ENCODE measurements around the gene ARHGEF11.

ARHGEF11 gene

GRCh38 chr1:156959414-156959813 lies 86.1 kb downstream of the ARHGEF11 start:
- no peak for DNase-seq (ENCODE audit: low spot score)
- TF ChIP-seq, protein P1, sequence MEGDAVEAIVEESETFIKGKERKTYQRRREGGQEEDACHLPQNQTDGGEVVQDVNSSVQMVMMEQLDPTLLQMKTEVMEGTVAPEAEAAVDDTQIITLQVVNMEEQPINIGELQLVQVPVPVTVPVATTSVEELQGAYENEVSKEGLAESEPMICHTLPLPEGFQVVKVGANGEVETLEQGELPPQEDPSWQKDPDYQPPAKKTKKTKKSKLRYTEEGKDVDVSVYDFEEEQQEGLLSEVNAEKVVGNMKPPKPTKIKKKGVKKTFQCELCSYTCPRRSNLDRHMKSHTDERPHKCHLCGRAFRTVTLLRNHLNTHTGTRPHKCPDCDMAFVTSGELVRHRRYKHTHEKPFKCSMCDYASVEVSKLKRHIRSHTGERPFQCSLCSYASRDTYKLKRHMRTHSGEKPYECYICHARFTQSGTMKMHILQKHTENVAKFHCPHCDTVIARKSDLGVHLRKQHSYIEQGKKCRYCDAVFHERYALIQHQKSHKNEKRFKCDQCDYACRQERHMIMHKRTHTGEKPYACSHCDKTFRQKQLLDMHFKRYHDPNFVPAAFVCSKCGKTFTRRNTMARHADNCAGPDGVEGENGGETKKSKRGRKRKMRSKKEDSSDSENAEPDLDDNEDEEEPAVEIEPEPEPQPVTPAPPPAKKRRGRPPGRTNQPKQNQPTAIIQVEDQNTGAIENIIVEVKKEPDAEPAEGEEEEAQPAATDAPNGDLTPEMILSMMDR (conservative IDR thresholded peaks at IDR 0.05; ENCODE audit: low read depth) = no peak
- CTCF ChIA-PET = interaction anchor here (0.7 to 1.0 kb wide), 2 partner anchors 27 to 32 kb away, joined by 3 read pairs; no protein-coding TSS in a partner anchor
- no peak overlapping the region for H3K27ac ChIP-seq
- POLR2A ChIA-PET (ENCODE audit: low non-redundant PET) = no interaction called here

GRCh38 chr1:156958247-156958714 lies 87.3 kb downstream of the ARHGEF11 start:
- TF ChIP-seq, protein P1 (conservative IDR thresholded peaks at IDR 0.05; ENCODE audit: low read depth) = no peak
- no peak overlapping the region for H3K27ac ChIP-seq
- POLR2A ChIA-PET (ENCODE audit: low non-redundant PET) = no interaction called here
- CTCF ChIA-PET = interaction anchor here (1.0 to 1.2 kb wide), 2 partner anchors 9 to 30 kb away, joined by 3 to 5 read pairs; no protein-coding TSS in a partner anchor
- DNase-seq (ENCODE audit: low spot score) = no peak

GRCh38 chr1:156957634-156958033 lies 87.9 kb downstream of the ARHGEF11 start:
- DNase-seq (ENCODE audit: low spot score) = no peak
- POLR2A ChIA-PET (ENCODE audit: low non-redundant PET) = no interaction called here
- CTCF ChIA-PET = interaction anchor here (0.7 to 1.2 kb wide), 3 partner anchors 8 to 30 kb away, joined by 3 to 5 read pairs (median 5); no protein-coding TSS in a partner anchor
- no peak overlapping the region for H3K27ac ChIP-seq
- TF ChIP-seq, protein P1 (conservative IDR thresholded peaks at IDR 0.05; ENCODE audit: low read depth) = no peak

DNA sequence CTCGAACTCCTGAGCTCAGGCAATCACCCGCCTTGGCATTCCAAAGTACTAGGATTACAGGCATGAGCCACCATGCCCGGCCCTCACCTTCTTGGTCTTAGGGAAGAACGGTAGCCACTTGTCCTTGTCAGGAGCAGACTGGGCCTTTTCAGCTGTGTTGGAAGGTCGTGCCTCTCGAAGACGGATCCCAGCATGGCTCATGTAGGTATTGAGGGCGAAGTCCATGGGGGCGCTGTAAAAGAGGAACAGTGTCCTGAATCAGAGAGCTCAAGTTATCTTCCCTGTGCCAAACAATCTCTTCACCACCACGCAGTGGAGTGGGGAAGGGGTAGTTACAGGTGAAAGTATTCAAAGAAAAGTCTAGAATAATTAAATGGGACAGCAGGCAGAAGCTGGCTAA lies 89.2 kb downstream of the ARHGEF11 start:
- ChIA-PET CTCF (interaction anchor here (1.1 kb wide), 1 partner anchor 9 kb away, joined by 4 read pairs; no protein-coding TSS in a partner anchor), POLR2A (ENCODE audit: low non-redundant PET) (no interaction called here)
- DNase-seq (ENCODE audit: low spot score) = no peak
- no peak overlapping the region for H3K27ac ChIP-seq
- TF ChIP-seq, protein P1 (conservative IDR thresholded peaks at IDR 0.05; ENCODE audit: low read depth) = no peak

DNA sequence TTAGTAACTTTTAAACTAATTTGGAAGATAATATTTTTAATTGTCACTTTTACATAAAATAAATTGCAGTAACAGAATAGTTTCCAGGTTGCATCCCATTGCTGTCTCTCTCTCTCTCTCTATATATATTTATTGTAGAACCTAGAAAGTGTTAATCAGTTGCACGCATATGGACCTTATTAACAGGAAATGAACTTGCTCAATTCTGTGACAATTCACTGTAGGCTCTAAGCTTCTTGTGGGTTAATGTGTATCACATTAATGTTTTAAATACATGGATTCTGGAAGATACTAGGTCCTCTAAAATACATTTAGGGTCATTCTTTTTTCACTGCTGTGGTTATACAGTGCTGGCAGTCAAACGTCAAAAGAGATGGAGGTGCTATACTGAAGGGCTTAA lies 92.0 kb downstream of the ARHGEF11 start:
- CTCF ChIA-PET = interaction anchor here (1.6 kb wide), 1 partner anchor 43 kb away, joined by 4 read pairs; no protein-coding TSS in a partner anchor
- TF ChIP-seq, protein P1 (conservative IDR thresholded peaks at IDR 0.05; ENCODE audit: low read depth) = no peak
- no peak overlapping the region for H3K27ac ChIP-seq
- no peak for DNase-seq (ENCODE audit: low spot score)
- POLR2A ChIA-PET (ENCODE audit: low non-redundant PET) = no interaction called here

DNA sequence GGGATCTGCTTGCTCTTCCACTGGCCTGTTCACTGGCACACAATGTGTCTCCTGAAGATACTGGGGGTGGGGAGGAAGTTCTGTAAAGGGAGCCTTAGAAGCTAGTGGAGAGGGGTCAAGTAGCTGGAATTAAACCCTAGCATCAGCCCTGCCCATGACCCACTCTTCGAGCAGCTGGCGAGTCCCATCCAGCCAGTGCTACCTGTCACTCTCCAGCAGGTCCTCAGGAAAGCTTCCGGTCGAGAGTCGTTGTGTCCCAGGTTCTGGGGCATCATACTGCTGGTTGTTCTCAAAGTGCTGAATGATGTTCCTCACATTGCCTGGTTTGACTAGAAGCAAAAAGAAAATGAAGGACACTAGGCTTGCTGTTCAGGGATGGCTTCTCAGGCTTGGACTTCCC lies 94.2 kb downstream of the ARHGEF11 start:
- ChIA-PET POLR2A (ENCODE audit: low non-redundant PET) (no interaction called here), CTCF (no interaction called here)
- no peak overlapping the region for H3K27ac ChIP-seq
- TF ChIP-seq, protein P1 (conservative IDR thresholded peaks at IDR 0.05; ENCODE audit: low read depth) = no peak
- no peak for DNase-seq (ENCODE audit: low spot score)
